ENCODE results near the gene NUDT8. TPM values are rescaled to one million over a fixed set of nuclear protein-coding genes. Genes with fewer than 3 reads are reported as not detected.
"Not testable (repeated sequence)": the region's sequence is repeated elsewhere in the genome, so short reads cannot be mapped to it uniquely, and the experiment has no call there.

Gene NUDT8
- total and polyA plus RNA-seq, 7 donors: 19.0 to 52.2 (median 34.8) TPM

DNA sequence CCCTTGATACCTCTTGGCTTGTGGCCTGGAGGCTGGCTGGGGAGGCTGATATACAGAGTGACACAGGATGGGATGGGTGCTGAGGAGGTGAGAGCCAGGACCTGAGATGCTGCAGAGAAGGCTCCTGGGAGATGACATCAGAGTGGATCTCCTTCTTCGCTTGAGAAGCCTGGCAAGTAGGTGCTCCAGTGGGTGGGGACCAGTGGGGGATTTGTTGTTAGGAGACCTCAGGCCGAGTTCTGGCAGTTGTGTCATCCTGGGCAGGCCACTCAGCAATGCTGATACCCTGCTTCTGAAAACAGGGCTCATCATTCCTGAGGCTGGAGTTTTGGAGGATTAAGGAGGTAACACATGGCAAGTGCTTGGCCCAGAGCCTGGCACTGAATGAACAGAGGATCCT, 24.9 kb downstream of the NUDT8 start:
- Histone ChIP-seq H3K27me3 (ENCODE audit: insufficient read depth in 3 of 3, low read length in 2 of 3) (peaks cover 0 to 1% (median 0%) of the 10 kb centered on the region in 3 donors), H3K27ac (peak overlapping the region; percentile 88), H3K9me3 (no peaks in the 10 kb centered on the region), H3K4me3 (no peak overlapping the region), H3K4me1 (peaks cover 27% of the 10 kb centered on the region), H3K36me3 (ENCODE audit: insufficient read depth in 1 of 2, low read depth in 1 of 2) (peaks cover 8 to 18% of the 10 kb centered on the region in 2 donors)
- TF ChIP-seq, protein P1, sequence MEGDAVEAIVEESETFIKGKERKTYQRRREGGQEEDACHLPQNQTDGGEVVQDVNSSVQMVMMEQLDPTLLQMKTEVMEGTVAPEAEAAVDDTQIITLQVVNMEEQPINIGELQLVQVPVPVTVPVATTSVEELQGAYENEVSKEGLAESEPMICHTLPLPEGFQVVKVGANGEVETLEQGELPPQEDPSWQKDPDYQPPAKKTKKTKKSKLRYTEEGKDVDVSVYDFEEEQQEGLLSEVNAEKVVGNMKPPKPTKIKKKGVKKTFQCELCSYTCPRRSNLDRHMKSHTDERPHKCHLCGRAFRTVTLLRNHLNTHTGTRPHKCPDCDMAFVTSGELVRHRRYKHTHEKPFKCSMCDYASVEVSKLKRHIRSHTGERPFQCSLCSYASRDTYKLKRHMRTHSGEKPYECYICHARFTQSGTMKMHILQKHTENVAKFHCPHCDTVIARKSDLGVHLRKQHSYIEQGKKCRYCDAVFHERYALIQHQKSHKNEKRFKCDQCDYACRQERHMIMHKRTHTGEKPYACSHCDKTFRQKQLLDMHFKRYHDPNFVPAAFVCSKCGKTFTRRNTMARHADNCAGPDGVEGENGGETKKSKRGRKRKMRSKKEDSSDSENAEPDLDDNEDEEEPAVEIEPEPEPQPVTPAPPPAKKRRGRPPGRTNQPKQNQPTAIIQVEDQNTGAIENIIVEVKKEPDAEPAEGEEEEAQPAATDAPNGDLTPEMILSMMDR (IDR thresholded peaks at IDR 0.05): no peak
- intact Hi-C loops (cut with DNase I): loop anchor here in 1 of 2 donors (5.0 kb wide), 1 partner anchor 33 kb away; no protein-coding TSS in a partner anchor
- WGBS, 3 donors: 77 to 83% (median 80%) methylated on average over 2 of the region's 2 CpGs
- no peak for ATAC-seq
- DNase-seq: no peak

DNA sequence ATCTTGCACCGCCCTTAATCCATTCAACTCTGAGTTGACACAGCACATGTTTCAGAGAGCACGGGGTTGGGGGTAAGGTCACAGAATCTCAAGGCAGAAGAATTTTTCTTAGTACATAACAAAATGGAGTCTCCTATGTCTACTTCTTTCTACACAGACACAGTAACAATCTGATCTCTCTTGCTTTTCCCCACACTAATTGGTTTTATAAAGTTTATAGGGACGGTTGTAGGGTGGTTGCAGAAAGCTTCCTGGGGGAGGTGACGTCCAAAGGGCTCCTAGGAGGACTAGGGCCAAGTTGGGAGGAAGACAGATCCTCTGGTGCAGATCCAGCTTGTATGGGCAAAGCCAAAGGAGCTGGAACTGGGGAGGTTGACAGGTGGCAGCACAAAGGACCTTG, 25.6 kb downstream of the NUDT8 start:
- H3K9me3 ChIP-seq; H3K27me3 ChIP-seq (ENCODE audit: insufficient read depth in 3 of 3, low read length in 2 of 3); H3K4me3 ChIP-seq; H3K27ac ChIP-seq; intact Hi-C loops (cut with DNase I); DNase-seq; ATAC-seq: not testable (repeated sequence)
- Histone ChIP-seq H3K36me3 (ENCODE audit: insufficient read depth in 1 of 2, low read depth in 1 of 2) (peaks cover 5 to 11% of the 10 kb centered on the region in 2 donors), H3K4me1 (peaks cover 27% of the 10 kb centered on the region)
- WGBS, 3 donors: 57 to 73% (median 71%) methylated on average over 2 of the region's 4 CpGs

DNA sequence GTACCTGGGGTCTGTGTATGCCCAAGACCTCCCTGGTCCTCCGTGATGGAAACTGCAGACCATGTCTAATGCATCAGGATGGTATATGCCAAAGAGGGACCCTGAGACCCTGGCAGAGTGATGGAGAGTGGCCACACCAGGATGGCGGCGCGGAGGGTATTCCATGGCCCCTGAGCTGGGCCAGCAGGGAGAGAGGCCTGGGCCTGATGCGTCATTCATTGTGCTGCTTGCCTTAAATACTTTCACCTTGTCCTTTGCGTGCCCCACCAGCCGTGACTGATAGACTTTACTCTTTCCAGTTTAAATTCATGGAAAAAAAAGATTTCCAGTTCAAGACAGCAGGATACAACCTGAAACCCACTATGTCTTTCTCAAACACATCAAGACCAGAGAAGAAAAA, 28.6 kb downstream of the NUDT8 start:
- Histone ChIP-seq H3K27ac (no peak overlapping the region), H3K27me3 (ENCODE audit: insufficient read depth in 3 of 3, low read length in 2 of 3) (peaks cover 0 to 1% (median 0%) of the 10 kb centered on the region in 3 donors), H3K4me3 (no peak overlapping the region), H3K36me3 (ENCODE audit: insufficient read depth in 1 of 2, low read depth in 1 of 2) (no peaks in the 10 kb centered on the region), H3K4me1 (peaks cover 12% of the 10 kb centered on the region), H3K9me3 (no peaks in the 10 kb centered on the region)
- WGBS, 3 donors: 92 to 93% (median 93%) methylated on average over 6 to 7 of the region's 7 CpGs
- DNase-seq (no peak), ATAC-seq (no peak)
- intact Hi-C loops (cut with DNase I): no loop called here
- TF ChIP-seq, protein P1 (IDR thresholded peaks at IDR 0.05): no peak

DNA sequence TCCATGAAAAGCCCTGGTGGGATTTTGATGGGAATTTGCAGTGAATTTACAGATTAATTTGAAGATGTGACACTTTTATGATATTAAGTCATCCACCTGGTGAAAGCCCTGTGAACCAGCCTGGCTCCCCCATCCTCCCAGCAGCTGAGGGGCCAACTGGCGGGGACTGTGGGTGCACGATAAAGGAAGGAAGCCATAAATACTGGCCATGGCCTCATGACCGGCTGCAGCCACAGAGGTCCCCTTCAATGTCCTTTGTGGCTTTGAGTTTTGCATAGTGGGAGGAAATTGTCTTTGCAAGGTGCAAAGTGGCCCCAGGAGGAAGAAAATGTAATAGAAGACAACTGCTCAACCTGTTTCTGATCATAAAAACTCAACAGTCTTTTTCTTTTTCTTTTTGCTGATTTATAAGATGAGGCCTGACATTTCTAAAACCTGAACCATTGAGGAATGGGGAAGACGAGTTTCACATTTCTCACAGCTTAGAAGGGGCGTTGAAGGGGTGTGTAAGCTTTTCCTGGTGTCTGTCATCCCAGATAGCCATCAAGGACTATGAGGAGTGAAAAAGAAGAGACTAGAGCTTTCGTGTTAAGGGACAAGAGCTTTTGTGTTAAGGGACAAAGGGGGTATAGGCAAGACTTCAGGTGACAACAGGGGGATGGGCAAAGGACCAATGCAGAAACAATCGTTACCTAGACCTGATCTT, 29.3 kb downstream of the NUDT8 start:
- ATAC-seq: no peak

DNA sequence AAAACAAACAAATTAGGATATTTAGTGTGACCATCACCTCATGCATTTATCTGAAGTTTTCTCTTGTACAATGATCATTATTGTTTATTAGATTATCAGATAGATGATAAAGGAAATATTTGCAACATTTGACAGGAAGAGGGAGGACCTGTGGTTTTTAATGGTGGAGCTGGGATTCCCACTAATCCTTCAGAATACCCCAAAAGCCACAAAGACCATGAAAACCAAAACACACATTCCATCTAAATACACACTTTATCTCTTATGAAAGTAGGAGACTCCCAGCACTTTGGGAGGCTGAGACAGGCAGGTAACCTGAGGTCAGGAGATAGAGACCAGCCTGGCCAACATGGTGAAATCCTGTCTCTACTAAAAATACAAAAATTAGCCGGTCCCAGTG, 30.6 kb downstream of the NUDT8 start:
- Histone ChIP-seq H3K9me3 (no peaks in the 10 kb centered on the region), H3K27ac (no peak overlapping the region), H3K36me3 (ENCODE audit: insufficient read depth in 1 of 2, low read depth in 1 of 2) (no peaks in the 10 kb centered on the region), H3K27me3 (ENCODE audit: insufficient read depth in 3 of 3, low read length in 2 of 3) (peaks cover 0 to 1% (median 0%) of the 10 kb centered on the region in 3 donors), H3K4me3 (no peak overlapping the region), H3K4me1 (no peaks in the 10 kb centered on the region)
- intact Hi-C loops (cut with DNase I): no loop called here
- TF ChIP-seq, protein P1 (IDR thresholded peaks at IDR 0.05): no peak
- no peak for ATAC-seq
- DNase-seq: no peak
- WGBS, 3 donors: 50 to 72% (median 71%) methylated on average over 1 of the region's 1 CpG

More for the DNA sequence above, 29.3 kb downstream of the NUDT8 start:
- H3K27me3 ChIP-seq (ENCODE audit: insufficient read depth in 3 of 3, low read length in 2 of 3): peaks cover 0 to 1% (median 0%) of the 10 kb centered on the region in 3 donors
- H3K4me1 ChIP-seq: peaks cover 6% of the 10 kb centered on the region
- H3K36me3 ChIP-seq (ENCODE audit: insufficient read depth in 1 of 2, low read depth in 1 of 2): no peaks in the 10 kb centered on the region
- TF ChIP-seq, protein P1 (IDR thresholded peaks at IDR 0.05): no peak
- H3K9me3 ChIP-seq: no peaks in the 10 kb centered on the region
- intact Hi-C loops (cut with DNase I): no loop called here
- H3K4me3 ChIP-seq: no peak overlapping the region
- WGBS, 3 donors: 33 to 48% (median 43%) methylated on average over 7 of the region's 7 CpGs
- no peak overlapping the region for H3K27ac ChIP-seq
- DNase-seq: no peak

DNA sequence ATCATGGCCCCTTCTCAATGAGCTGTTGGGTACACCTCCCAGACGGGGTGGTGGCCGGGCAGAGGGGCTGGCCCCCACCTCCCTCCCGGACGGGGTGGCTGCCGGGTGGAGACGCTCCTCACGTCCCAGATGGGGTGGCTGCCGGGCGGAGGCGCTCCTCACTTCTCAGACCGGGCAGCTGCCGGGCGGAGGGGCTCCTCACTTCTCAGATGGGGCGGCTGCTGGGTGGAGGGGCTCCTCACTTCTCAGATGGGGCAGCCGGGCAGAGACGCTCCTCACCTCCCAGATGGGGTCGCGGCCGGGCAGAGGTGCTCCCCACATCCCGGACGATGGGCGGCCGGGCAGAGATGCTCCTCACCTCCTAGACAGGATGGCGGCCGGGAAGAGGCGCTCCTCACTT, 31.8 kb downstream of the NUDT8 start:
- ATAC-seq; DNase-seq; H3K4me1 ChIP-seq; intact Hi-C loops (cut with DNase I); H3K4me3 ChIP-seq; H3K9me3 ChIP-seq; H3K27me3 ChIP-seq (ENCODE audit: insufficient read depth in 3 of 3, low read length in 2 of 3); H3K27ac ChIP-seq; H3K36me3 ChIP-seq (ENCODE audit: insufficient read depth in 1 of 2, low read depth in 1 of 2): not testable (repeated sequence)
- WGBS, 3 donors: 91 to 93% (median 92%) methylated on average over 26 of the region's 26 CpGs

DNA sequence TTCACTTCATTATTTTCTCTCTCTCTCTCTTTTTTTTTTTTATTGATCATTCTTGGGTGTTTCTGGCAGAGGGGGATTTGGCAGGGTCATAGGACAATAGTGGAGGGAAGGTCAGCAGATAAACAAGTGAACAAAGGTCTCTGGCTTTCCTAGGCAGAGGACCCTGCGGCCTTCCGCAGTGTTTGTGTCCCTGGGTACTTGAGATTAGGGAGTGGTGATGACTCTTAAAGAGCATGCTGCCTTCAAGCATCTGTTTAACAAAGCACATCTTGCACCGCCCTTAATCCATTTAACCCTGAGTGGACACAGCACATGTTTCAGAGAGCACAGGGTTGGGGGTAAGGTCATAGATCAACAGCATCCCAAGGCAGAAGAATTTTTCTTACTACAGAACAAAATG, 32.3 kb downstream of the NUDT8 start:
- WGBS, 3 donors: no CpG with 5 or more reads among the region's 3 CpGs
- H3K4me3 ChIP-seq; H3K36me3 ChIP-seq (ENCODE audit: insufficient read depth in 1 of 2, low read depth in 1 of 2); H3K9me3 ChIP-seq; DNase-seq; ATAC-seq; H3K27me3 ChIP-seq (ENCODE audit: insufficient read depth in 3 of 3, low read length in 2 of 3); intact Hi-C loops (cut with DNase I); H3K27ac ChIP-seq; H3K4me1 ChIP-seq: not testable (repeated sequence)
